ENCODE measurements around the gene GALNT4. TPM values are rescaled to one million over a fixed set of nuclear protein-coding genes. Genes with fewer than 3 reads are reported as not detected.

GALNT4 gene
- total RNA-seq, 1 donor from 2014 or later, result 11.7 TPM

DNA sequence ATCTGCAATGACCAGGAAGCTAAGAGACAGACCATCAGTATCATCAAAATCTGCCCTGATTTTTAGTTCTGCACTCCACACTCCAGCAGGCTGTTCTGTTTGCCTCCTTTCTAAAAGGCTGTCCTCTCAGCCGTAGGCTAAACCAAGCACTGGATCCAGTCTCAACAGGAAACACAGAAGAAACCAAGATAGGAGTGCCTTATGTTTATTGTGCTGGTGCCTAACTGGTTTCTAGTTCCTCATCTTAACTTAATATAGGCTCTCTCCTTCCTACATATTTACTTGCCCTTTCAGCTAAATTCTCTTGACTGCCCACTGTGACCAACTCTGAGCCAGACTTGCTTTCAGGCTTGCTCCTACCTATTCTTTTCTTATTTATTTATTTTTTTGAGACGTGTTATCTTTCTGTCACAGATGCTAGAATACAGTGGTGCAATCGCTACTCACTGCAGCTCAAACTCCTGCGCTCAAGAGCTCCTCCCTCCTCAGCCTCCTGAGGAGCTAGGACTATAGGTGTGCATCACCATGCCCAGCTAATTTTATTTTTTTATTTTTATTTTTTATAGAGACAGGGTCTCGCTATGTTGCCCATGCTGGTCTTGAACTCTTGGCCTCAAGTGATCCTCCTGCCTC is 30.8 kb downstream of the GALNT4 start:
- DNase-seq (ENCODE audit: low spot score), result no peak

DNA sequence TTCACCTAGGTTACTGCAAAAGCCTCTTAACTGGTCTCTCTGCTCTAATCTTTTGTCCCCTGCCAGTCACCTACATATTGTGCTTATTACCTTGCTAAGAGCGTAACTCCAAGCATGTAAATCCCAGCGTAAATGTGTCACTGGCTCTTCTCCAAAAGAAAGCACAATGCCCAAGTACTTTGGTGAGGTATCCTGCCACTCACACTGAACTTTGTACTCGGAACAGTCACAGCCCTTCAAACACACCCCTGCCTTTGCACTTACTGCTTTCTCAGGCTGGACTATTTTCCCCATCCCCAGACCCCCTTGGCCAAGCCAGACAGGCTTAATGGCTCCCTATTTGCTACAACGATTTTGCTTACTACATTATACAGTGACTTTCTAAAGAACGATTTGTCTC is 31.7 kb downstream of the GALNT4 start:
- DNase-seq (ENCODE audit: low spot score), result no peak

DNA sequence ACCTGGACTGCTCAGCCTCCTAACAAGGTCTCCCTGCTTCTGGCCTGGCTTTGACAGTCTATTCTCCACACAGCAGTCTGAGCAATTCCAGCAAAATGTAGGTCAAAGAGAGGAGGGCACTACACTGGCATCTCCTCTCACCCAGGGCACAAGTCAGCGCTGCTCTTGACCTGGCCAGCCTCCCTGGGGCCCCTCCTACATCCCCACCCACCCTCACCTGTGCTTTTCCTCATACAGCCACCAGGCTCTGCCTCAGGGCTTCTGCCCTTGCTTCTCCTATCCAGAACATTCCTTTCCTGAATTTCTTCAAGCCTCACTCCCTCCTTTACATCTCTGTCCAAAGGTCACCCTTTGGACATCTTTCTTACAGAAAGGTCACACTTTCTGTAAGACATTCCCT is 33.7 kb downstream of the GALNT4 start:
- no peak for DNase-seq (ENCODE audit: low spot score)

DNA sequence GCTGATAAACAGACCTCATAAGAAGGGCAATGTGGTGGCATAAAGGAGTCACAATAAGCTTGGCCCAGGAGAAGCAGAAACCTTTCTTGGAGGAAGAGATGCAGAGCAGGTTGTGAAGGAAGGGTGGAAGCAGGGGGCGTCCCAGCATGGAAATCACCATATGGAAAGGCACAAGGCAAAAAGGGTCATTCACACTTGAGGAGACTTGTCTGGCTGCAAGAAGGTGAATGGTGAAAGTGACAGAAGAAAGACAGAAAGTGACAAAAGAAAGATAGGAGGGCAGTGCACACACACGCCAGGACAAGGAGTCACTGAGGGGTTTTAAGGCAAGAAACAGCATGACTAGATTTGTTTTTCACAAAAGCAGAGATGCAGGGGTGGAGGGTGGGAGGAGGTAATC is 38.3 kb downstream of the GALNT4 start:
- DNase-seq (ENCODE audit: low spot score), result no peak

DNA sequence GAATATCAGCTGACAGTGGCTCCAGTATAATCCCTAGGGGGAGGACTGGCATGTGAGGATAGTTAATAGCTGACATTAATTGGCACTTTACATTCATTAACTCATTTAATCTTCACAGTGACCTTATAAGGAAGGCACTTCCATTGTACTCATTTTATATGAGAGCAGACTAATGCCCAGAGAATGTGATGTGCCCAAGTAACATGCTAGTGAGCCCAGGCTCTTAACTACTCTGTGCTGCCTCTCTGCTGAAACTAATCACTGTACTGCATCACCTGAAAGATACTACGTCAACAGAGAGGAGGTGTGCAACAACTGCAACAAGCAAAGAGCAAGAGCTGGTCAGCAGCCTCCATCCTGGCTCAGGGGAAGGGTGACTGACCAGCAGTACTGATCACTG is 40.1 kb downstream of the GALNT4 start:
- DNase-seq (ENCODE audit: low spot score), result no peak

DNA sequence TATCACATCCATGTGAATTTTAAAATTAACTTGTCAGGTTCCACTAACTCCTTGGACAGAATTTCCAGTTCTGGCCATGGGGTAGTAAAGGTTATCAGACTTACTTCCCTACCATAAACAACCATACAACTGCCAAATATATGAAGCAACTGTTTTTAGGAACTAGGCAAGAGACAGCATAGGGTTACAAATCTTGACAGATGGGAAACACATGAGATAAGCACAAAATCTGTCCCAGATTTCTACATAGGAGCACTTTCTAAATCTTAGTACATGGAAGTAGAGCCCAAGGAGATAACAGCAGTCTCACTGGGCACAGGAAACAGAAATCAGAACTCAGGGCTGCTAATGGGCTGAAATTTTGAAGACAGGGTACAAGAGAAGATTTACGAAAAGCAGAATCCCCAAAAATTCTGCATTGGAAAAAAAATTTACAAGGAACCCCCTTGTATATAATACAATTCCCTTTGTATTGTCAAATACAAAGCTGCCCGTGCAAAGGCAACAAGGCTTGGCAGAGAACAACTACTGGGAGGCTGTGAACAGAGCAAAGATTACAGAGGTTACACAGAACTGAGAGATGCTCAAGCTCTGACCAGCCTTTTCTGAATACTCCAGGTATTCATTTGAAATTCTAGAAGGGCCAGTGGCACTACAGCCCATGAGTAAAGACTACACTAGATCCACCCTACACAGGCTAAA is 43.2 kb downstream of the GALNT4 start:
- DNase-seq (ENCODE audit: low spot score), result no peak

DNA sequence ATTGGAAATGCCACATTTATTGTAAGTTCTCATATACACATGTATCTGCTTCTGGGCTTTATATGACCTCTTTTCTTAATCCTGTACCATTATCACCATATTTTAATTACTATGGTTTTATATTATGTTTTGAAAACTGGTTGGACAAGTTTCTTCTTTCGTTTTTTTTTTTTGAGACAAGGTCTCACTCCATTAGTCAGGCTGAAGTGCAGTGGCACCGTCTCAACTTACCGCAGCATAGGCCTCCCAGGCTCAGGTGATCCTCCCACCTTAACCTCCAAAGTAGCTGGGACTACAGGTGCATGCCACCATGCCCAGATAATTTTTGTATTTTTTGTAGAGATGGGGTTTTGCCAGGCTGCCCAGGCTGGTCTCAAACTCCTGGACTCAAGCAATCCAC is 44.6 kb downstream of the GALNT4 start:
- no peak for DNase-seq (ENCODE audit: low spot score)

DNA sequence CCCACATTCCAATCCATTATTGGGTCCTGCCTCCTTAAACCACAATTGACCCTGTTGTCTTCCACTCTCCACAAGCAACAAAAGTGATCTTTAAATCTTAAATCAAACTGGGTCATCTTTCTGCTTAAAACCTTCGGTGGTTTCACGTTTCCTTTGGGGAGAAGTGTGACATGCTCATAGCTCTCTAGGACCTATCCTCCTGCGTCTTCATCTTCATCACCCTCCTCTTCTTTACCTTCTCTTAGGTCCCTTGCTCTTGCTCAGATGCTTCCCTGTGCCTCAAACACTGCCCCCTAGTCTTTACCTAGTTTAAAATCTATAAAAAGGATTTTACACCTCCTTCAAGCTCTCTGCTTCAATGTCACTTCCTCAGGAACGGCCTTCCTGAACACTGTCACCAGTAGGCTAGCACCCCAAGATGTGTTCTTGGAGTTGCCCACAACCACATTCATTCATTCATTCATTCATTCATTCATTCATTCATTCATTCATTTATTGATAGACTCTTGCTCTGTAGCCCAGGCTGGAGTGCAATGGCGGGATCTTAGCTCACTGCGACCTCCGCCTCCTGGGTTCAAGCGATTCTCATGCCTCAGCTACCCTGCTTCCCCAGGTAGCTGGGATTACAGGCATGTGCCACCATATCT is 46.8 kb downstream of the GALNT4 start:
- no peak for DNase-seq (ENCODE audit: low spot score)

DNA sequence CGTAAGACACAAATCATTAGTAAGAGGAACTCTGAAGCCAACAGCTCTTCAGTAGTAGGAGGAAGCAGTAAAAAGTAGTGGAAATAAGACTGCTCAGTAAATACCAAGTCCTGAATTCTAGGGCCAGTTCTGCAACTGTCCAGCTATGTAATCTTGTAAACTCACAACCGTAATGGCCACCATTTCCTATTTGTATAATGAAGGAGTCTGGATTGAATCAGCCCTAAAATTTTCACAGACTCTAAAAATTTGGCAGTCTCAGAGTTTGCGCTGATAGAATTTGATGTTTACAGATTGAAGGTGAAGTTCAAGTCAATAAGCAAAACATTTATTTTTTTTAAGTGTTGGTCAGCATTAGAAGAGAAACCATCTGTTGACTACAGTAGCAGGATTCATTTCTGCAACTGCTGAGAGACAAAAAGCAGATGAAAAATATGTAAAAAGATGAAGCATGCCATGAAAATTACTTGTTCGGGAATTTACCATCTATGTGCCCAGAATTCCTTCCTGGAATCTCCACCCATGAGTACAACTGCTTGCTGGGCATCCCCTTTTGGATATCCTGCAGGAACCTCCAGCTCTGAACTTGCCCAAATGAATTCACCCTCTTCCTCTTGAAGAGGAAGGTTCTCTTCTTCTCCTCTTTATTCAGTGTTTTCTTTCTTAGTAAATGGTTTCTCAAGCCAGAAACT is 47.5 kb downstream of the GALNT4 start:
- no peak for DNase-seq (ENCODE audit: low spot score)

DNA sequence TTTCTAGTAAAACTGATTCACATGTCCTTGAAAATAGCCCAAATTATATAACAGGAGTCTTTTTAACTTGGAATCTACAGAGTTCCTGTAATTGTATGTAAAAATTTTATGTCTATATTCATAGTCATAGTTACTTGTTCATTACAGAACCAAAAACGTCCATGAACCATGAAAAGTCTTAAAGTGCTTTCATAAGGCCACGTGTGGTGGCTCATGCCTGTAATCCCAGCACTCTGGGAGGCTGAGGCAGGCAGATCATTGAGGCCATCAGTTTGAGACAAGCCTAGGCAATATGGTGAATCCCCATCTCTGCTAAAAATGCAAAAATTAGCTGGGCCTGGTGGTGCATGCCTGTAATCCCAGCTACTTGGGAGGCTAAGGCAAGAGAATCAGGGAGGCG is 48.4 kb downstream of the GALNT4 start:
- DNase-seq (ENCODE audit: low spot score), result no peak

DNA sequence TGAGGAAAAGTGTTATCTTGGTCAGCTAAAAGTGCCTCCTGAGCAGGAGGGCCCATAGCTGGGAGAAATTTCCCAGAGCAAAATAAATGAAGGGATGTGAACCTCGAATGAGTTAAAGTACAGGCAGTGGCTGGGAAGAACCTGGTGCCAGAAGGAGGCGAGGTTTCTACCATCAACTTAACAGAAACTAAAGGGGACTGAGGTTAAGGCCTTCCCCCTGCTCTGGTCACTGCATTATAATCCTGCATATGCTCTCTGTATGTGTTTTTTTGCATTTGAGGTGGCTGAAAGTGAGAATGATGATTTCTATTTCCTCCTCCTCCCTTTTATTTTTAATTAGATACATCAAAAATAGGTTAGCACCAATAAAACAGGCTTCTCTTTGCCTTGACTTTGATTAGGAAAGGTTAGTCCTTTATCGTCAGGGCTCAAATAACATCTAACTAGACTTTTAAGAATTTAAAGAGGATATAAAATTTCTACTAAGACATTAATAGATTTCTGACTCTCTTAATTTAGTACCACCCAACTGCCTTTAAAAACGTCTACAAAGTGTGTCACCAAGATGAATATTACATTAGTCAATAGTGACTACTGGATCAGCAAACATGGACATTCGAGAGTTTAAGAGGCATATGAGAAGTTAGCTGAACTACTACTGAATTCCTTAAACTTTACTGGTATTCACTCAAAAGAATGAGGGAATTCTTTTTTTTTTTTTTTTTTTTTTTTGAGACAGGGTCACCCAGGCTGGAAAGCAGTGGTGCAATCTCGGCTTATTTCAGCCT is 49.2 kb downstream of the GALNT4 start:
- DNase-seq (ENCODE audit: low spot score), result no peak

DNA sequence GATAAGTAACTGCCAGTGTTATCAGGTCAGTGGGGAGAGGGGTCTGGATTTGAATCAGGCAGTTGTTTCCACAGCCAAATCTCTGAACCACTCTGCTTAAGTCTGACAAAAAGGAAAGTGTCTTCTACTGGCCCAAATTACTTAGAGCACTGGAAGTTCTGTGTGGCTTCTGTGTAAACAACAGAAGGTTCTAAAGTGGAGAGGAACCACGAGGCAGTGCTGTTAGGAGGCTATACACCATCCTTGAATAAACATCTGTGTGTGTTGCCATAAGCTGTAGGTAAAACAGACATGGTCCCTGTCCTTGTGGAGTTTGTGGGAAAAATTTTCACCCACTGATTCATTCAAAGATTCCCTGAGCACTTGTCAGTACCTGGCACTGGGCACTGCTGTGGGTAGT is 50.0 kb downstream of the GALNT4 start:
- no peak for DNase-seq (ENCODE audit: low spot score)

Other genes starting within 250 kb of the GALNT4 start
- gene DUSP6, start 172.3 kb downstream of the GALNT4 start, total RNA-seq, result 88.7 TPM
- 32.3 TPM for gene POC1B, start 1.3 kb upstream of the GALNT4 start, total RNA-seq
- 72.1 TPM for gene ATP2B1, start 184.0 kb upstream of the GALNT4 start, total RNA-seq

Measured in ureter (tissue), 1 donor.